Measurements from ENCODE around the gene IMP4. TPM values are rescaled to one million over a fixed set of nuclear protein-coding genes. Genes with fewer than 3 reads are reported as not detected.
A peak's percentile ranks its signal among the peaks of the same experiment; 100 is the strongest.

Gene IMP4
- total and polyA plus RNA-seq, 2 of the 13 experiments (the other 11 are each of a cell fraction or from before 2014, with no cell fraction given): 142 to 158 TPM

GRCh38 chr2:130390460-130391057 is 47.9 kb downstream of the IMP4 start:
- POLR2A ChIA-PET: interaction anchor here (0.6 to 3.1 kb wide), 3 partner anchors 35 to 54 kb away, joined by 3 to 13 read pairs (median 4); partner anchors contain the start of genes IMP4 and PTPN18
- no peaks in the 10 kb centered on the region for H3K9me3 ChIP-seq (ENCODE audit: low read length)
- H4K20me1 ChIP-seq (ENCODE audit: insufficient read depth, low read length): no peaks in the 10 kb centered on the region
- no peak overlapping the region for H3K27ac ChIP-seq (ENCODE audit: extremely low read length, insufficient read depth, low read length)
- in situ Hi-C loops (cut with HindIII; ENCODE audit: extremely low pct_ligation_motif_present, low pct_unique_long_range_greater_than_20kb): no loop called here
- WGBS (ENCODE audit: low lambda C conversion rate): 42% methylated on average over 14 of the region's 16 CpGs
- peak overlapping the region; percentile 64; the same call in 1 of the 2 replicates for H3K9ac ChIP-seq (ENCODE audit: insufficient read depth, low read depth, low read length)
- peaks cover 2 to 13% of the 10 kb centered on the region in 2 experiments; a peak in 2 of 5 replicates for H3K27me3 ChIP-seq (ENCODE audit: control insufficient read depth in 1 of 2, insufficient read depth in 2 of 2, low read length in 2 of 2)
- CTCF ChIA-PET (ENCODE audit: low intra/inter-chr PET ratio, low total read pairs): no interaction called here
- intact Hi-C loops (cut with micrococcal nuclease; ENCODE audit: unreplicated experiment): loop anchor here (2.0 to 5.0 kb wide), 2 partner anchors 33 to 54 kb away; partner anchors contain the start of gene PTPN18
- BruUV-seq (replicated peaks): no TSS peak
- no peaks in the 10 kb centered on the region for H3K36me3 ChIP-seq (replicated peaks in 1 of 2; ENCODE audit: control insufficient read depth in 1 of 2, insufficient read depth in 2 of 2, low read length in 2 of 2)
- no peak for DNase-seq (ENCODE audit: low spot score)
- peak; percentile 61 for ATAC-seq
- peak overlapping the region; percentile 94 for H3K4me2 ChIP-seq (ENCODE audit: low read depth, low read length)
- no peaks in the 10 kb centered on the region for H3K79me2 ChIP-seq (ENCODE audit: insufficient read depth, low read length)
- no peak for FAIRE-seq
- peaks cover 31% of the 10 kb centered on the region for H3K4me1 ChIP-seq (ENCODE audit: insufficient read depth, low read length)
- no peak overlapping the region for H2AFZ ChIP-seq (ENCODE audit: low read length)
- H3K4me3 ChIP-seq (replicated peaks in 1 of 3; ENCODE audit: insufficient read depth in 1 of 3, low read depth in 2 of 3, low read length in 3 of 3): peak overlapping the region; percentile 75 to 82 (median 78); a peak in 5 of 6 replicates
- TF ChIP-seq, protein P1, sequence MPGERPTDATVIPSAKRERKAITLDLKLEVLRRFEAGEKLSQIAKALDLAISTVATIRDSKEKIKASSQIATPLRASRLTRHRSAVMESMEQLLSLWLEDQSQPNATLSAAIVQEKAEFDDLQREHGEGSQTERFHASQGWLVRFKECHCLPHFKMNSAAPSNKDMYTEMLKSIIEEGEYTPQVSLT (CRISPR knock-in tag; IDR thresholded peaks at IDR 0.05; ENCODE audit: borderline replicate concordance, low read depth): no peak
- no peak for TF ChIP-seq ZNF749 (CRISPR knock-in tag; IDR thresholded peaks at IDR 0.05; ENCODE audit: borderline replicate concordance)
- TF ChIP-seq, protein P2, sequence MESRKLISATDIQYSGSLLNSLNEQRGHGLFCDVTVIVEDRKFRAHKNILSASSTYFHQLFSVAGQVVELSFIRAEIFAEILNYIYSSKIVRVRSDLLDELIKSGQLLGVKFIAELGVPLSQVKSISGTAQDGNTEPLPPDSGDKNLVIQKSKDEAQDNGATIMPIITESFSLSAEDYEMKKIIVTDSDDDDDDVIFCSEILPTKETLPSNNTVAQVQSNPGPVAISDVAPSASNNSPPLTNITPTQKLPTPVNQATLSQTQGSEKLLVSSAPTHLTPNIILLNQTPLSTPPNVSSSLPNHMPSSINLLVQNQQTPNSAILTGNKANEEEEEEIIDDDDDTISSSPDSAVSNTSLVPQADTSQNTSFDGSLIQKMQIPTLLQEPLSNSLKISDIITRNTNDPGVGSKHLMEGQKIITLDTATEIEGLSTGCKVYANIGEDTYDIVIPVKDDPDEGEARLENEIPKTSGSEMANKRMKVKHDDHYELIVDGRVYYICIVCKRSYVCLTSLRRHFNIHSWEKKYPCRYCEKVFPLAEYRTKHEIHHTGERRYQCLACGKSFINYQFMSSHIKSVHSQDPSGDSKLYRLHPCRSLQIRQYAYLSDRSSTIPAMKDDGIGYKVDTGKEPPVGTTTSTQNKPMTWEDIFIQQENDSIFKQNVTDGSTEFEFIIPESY (CRISPR knock-in tag; IDR thresholded peaks at IDR 0.05): no peak
- no peak for TF ChIP-seq ARID5B (CRISPR knock-in tag; IDR thresholded peaks at IDR 0.05)
- no peak for TF ChIP-seq SIX1 (CRISPR knock-in tag; IDR thresholded peaks at IDR 0.05; ENCODE audit: borderline replicate concordance)
- TF ChIP-seq MTA1 (CRISPR knock-in tag; IDR thresholded peaks at IDR 0.05; ENCODE audit: borderline replicate concordance): peak; percentile 5; the same call in 1 of the 2 replicates
- no peak for TF ChIP-seq ZNF747 (CRISPR knock-in tag; IDR thresholded peaks at IDR 0.05; ENCODE audit: borderline replicate concordance)
- TF ChIP-seq TBP (CRISPR knock-in tag; IDR thresholded peaks at IDR 0.05): no peak
- TF ChIP-seq AKNA (CRISPR knock-in tag; IDR thresholded peaks at IDR 0.05; ENCODE audit: borderline replicate concordance): no peak
- TF ChIP-seq SIX4 (CRISPR knock-in tag; IDR thresholded peaks at IDR 0.05): no peak
- peak; percentile 20; the same call in 1 of the 2 replicates for TF ChIP-seq NRL (CRISPR knock-in tag; IDR thresholded peaks at IDR 0.05; ENCODE audit: borderline replicate concordance)
- TF ChIP-seq ZNF678 (CRISPR knock-in tag; IDR thresholded peaks at IDR 0.05): no peak
